ENCODE measurements around the gene ASB18.

Gene ASB18

GRCh38 chr2:236205867-236206645, 58.1 kb downstream of the ASB18 start:
- peak; percentile 6 for DNase-seq

GRCh38 chr2:236204953-236205352, 59.3 kb downstream of the ASB18 start:
- DNase-seq, result no peak

- no peak for DNase-seq
Measured at GRCh38 chr2:236200378-236200777, 63.8 kb downstream of the ASB18 start.

- no peak for DNase-seq
Measured at GRCh38 chr2:236196366-236196765, 67.8 kb downstream of the ASB18 start.

GRCh38 chr2:236195726-236196125, 68.5 kb downstream of the ASB18 start:
- DNase-seq, result no peak

- no peak for DNase-seq
Measured at GRCh38 chr2:236194786-236195185, 69.4 kb downstream of the ASB18 start.

GRCh38 chr2:236193026-236193425, 71.2 kb downstream of the ASB18 start:
- DNase-seq, result no peak

- DNase-seq, result no peak
Measured at GRCh38 chr2:236190674-236191073, 73.5 kb downstream of the ASB18 start.

- DNase-seq, result no peak
Measured at GRCh38 chr2:236184701-236185100, 79.5 kb downstream of the ASB18 start.

- peak; percentile 62 for DNase-seq
Measured at GRCh38 chr2:236180831-236181453, 83.3 kb downstream of the ASB18 start.

GRCh38 chr2:236180076-236180816, 84.0 kb downstream of the ASB18 start:
- no peak for DNase-seq

GRCh38 chr2:236179236-236180075, 84.8 kb downstream of the ASB18 start:
- no peak for DNase-seq

GRCh38 chr2:236178890-236179235, 85.3 kb downstream of the ASB18 start:
- DNase-seq, result no peak

- peak; percentile 34 for DNase-seq
Measured at GRCh38 chr2:236177967-236178889, 86.0 kb downstream of the ASB18 start.

- peak; percentile 18 for DNase-seq
Measured at GRCh38 chr2:236177604-236177966, 86.6 kb downstream of the ASB18 start.

- DNase-seq, result no peak
Measured at GRCh38 chr2:236176951-236177350, 87.3 kb downstream of the ASB18 start.

- DNase-seq, result no peak
Measured at GRCh38 chr2:236176417-236176816, 87.8 kb downstream of the ASB18 start.

- peak; percentile 72 for DNase-seq
Measured at GRCh38 chr2:236175548-236176150, 88.6 kb downstream of the ASB18 start.

GRCh38 chr2:236173729-236174607, 90.2 kb downstream of the ASB18 start:
- DNase-seq, result no peak

GRCh38 chr2:236173036-236173728, 91.0 kb downstream of the ASB18 start:
- no peak for DNase-seq

Measured in suppressor macrophage treated with lipopolysaccharide for 4 hours (primary cell).